ENCODE data around the gene GEN1. TPM values are rescaled to one million over a fixed set of nuclear protein-coding genes. Genes with fewer than 3 reads are reported as not detected.

The GEN1 gene
- total and polyA plus RNA-seq, 8 donors, result 0.58 to 65.2 (median 5.4) TPM

- DNase-seq, result no peak
- intact Hi-C loops (cut with DNase I; ENCODE audit: low total_unique reads), result no loop called here
- TF ChIP-seq CTCF (IDR thresholded peaks at IDR 0.05), result no peak
- TF ChIP-seq POLR2A (IDR thresholded peaks at IDR 0.05), result no peak
- Histone ChIP-seq H3K27me3 (no peaks in the 10 kb centered on the region), H3K4me3 (no peak overlapping the region), H3K9me3 (no peaks in the 10 kb centered on the region), H3K4me1 (no peaks in the 10 kb centered on the region), H3K27ac (no peak overlapping the region), H3K36me3 (peaks cover 20 to 94% (median 88%) of the 10 kb centered on the region in 4 donors)
- WGBS, 5 donors, result 87 to 99% (median 96%) methylated on average over 2 of the region's 2 CpGs
Measured at GRCh38 chr2:17735864-17736263, 18.1 kb upstream of the GEN1 start.

GRCh38 chr2:17736989-17737388, 16.9 kb upstream of the GEN1 start:
- TF ChIP-seq POLR2A (IDR thresholded peaks at IDR 0.05), result no peak
- TF ChIP-seq EP300 (IDR thresholded peaks at IDR 0.05), result no peak
- no peak for TF ChIP-seq CTCF (IDR thresholded peaks at IDR 0.05)
- no peak for TF ChIP-seq POLR2AphosphoS5 (IDR thresholded peaks at IDR 0.05)
- DNase-seq, result no peak
- no peaks in the 10 kb centered on the region for H3K4me1 ChIP-seq
- H3K27me3 ChIP-seq, result no peaks in the 10 kb centered on the region
- intact Hi-C loops (cut with DNase I; ENCODE audit: low total_unique reads), result no loop called here
- H3K27ac ChIP-seq, result no peak overlapping the region
- H3K4me3 ChIP-seq, result no peak overlapping the region
- H3K9me3 ChIP-seq, result no peaks in the 10 kb centered on the region
- peaks cover 20 to 87% (median 81%) of the 10 kb centered on the region in 4 donors for H3K36me3 ChIP-seq
- 78 to 98% (median 95%) methylated on average over 1 of the region's 1 CpG for WGBS, 5 donors

GRCh38 chr2:17740203-17740602, 13.7 kb upstream of the GEN1 start:
- H3K27me3 ChIP-seq, result no peaks in the 10 kb centered on the region
- no peaks in the 10 kb centered on the region for H3K9me3 ChIP-seq
- H3K4me3 ChIP-seq, result no peak overlapping the region
- H3K27ac ChIP-seq, result no peak overlapping the region
- H3K4me1 ChIP-seq, result no peaks in the 10 kb centered on the region
- WGBS, 5 donors, result 95 to 100% (median 98%) methylated on average over 2 of the region's 2 CpGs
- no peak for TF ChIP-seq POLR2A (IDR thresholded peaks at IDR 0.05)
- TF ChIP-seq POLR2AphosphoS5 (IDR thresholded peaks at IDR 0.05), result no peak
- no peak for TF ChIP-seq CTCF (IDR thresholded peaks at IDR 0.05)
- TF ChIP-seq EP300 (IDR thresholded peaks at IDR 0.05), result no peak
- DNase-seq, result no peak
- peaks cover 15 to 73% (median 63%) of the 10 kb centered on the region in 4 donors for H3K36me3 ChIP-seq
- intact Hi-C loops (cut with DNase I; ENCODE audit: low total_unique reads), result no loop called here

- intact Hi-C loops (cut with DNase I; ENCODE audit: low total_unique reads), result no loop called here
- TF ChIP-seq EP300 (IDR thresholded peaks at IDR 0.05), result no peak
- TF ChIP-seq POLR2AphosphoS5 (IDR thresholded peaks at IDR 0.05), result no peak
- no peak for TF ChIP-seq CTCF (IDR thresholded peaks at IDR 0.05)
- no peak for TF ChIP-seq POLR2A (IDR thresholded peaks at IDR 0.05)
- WGBS, 5 donors, result 80 to 90% (median 88%) methylated on average over 4 of the region's 4 CpGs
- no peak overlapping the region for H3K4me3 ChIP-seq
- no peaks in the 10 kb centered on the region for H3K27me3 ChIP-seq
- H3K36me3 ChIP-seq, result peaks cover 0 to 17% (median 9%) of the 10 kb centered on the region in 4 donors
- no peak for DNase-seq
- H3K9me3 ChIP-seq, result no peaks in the 10 kb centered on the region
- H3K4me1 ChIP-seq, result peaks cover 0 to 18% (median 10%) of the 10 kb centered on the region in 4 donors
- H3K27ac ChIP-seq, result no peak overlapping the region
Measured at GRCh38 chr2:17747684-17748452, 6.1 kb upstream of the GEN1 start.
